T-cell (primary cell): Measurements from ENCODE around the gene AGO3. TPM values are rescaled to one million over a fixed set of nuclear protein-coding genes. Genes with fewer than 3 reads are reported as not detected.
A peak's percentile ranks its signal among the peaks of the same experiment; 100 is the strongest.

ENCODE experiments used
- ATAC-seq, 4 experiments: fragments of 200-7000 bp in 3 of 4; fragments of 150-1000 bp in 1 of 4; cut with Tn5 transposase; replicated peaks in 1 of 4; 1 replicate in 3 of 4; 2 replicates in 1 of 4; pipeline ENCODE4 v1.10.0; 2021; ENCODE audit warnings: moderate library complexity in 3 of 4, mild to moderate bottlenecking in 2 of 4, moderate number of reproducible peaks in 1 of 4
- CTCF ChIA-PET, 2 donors: fragments of 300-600 bp; sonication (Branson Sonifier 250); formaldehyde crosslinking; loops; one replicate each; lab custom pipeline; 2022; ENCODE audit warnings: antibody characterized with exemption in 2 of 2; lab: Charles Lee
- POLR2A ChIA-PET, 2 donors: fragments of 300-600 bp; sonication (Branson Sonifier 250); formaldehyde crosslinking; loops; one replicate each; lab custom pipeline; 2022; ENCODE audit warnings: antibody characterized with exemption in 2 of 2; lab: Charles Lee
- DNase-seq, 35 experiments: peaks; one replicate each; pipeline versions ENCODE4 v3.0.0 to v3.0.0-alpha.2; 2013 to 2023
- H3K27ac ChIP-seq: one replicate; pipeline ENCODE4 v1.5.1; 2013; ENCODE audit warnings: low read length
- H3K27me3 ChIP-seq, 2 experiments: replicated peaks in 1 of 2; 1 replicate in 1 of 2; 2 replicates in 1 of 2; pipeline versions ENCODE4 v1.6.1 to v1.7.0; 2013; ENCODE audit warnings: low read length in 1 of 2, mixed read lengths in 1 of 2; ENCODE audit not compliant: control insufficient read depth in 2 of 2, insufficient read depth in 2 of 2; ENCODE audit errors: extremely low read depth in 1 of 2
- H3K36me3 ChIP-seq, 2 donors: 1 replicate in 1 of 2; 2 replicates in 1 of 2; pipeline versions ENCODE4 v1.6.1 to v1.7.0; 2013; ENCODE audit warnings: low read length in 1 of 2; ENCODE audit not compliant: control insufficient read depth in 2 of 2, insufficient read depth in 1 of 2; ENCODE audit errors: extremely low read depth in 1 of 2
- H3K4me1 ChIP-seq, 2 experiments: 1 replicate in 1 of 2; 2 replicates in 1 of 2; pipeline versions ENCODE4 v1.6.1 to v1.7.0; 2013; ENCODE audit warnings: low read length in 2 of 2, mixed read lengths in 1 of 2; ENCODE audit not compliant: insufficient read depth in 2 of 2, control insufficient read depth in 1 of 2; ENCODE audit errors: extremely low read depth in 1 of 2
- H3K4me3 ChIP-seq, 2 donors: 1 replicate in 1 of 2; 2 replicates in 1 of 2; pipeline versions ENCODE4 v1.5.1 to v1.7.0; 2013; ENCODE audit warnings: mild to moderate bottlenecking in 2 of 2, low read length in 1 of 2, moderate library complexity in 1 of 2; ENCODE audit not compliant: control insufficient read depth in 1 of 2; ENCODE audit errors: extremely low read depth in 1 of 2
- H3K9me3 ChIP-seq: 2 replicates; pipeline ENCODE4 v1.7.0; 2013
- H3K27ac Mint-ChIP-seq, 2 donors: one replicate each; pipeline ENCODE4 v1.8.0; 2020 to 2021; ENCODE audit warnings: mild to moderate bottlenecking in 2 of 2, mixed read lengths in 2 of 2
- H3K27me3 Mint-ChIP-seq, 2 donors: one replicate each; pipeline ENCODE4 v1.8.0; 2021 to 2022; ENCODE audit warnings: mixed read lengths in 2 of 2
- H3K36me3 Mint-ChIP-seq: one replicate; pipeline ENCODE4 v1.8.0; 2021; ENCODE audit warnings: mixed read lengths
- H3K4me1 Mint-ChIP-seq, 3 donors: one replicate each; pipeline ENCODE4 v1.8.0; 2020 to 2022; ENCODE audit warnings: mixed read lengths in 3 of 3, mild to moderate bottlenecking in 1 of 3
- H3K4me3 Mint-ChIP-seq, 3 donors: one replicate each; pipeline ENCODE4 v1.8.0; 2020 to 2022; ENCODE audit warnings: mild to moderate bottlenecking in 3 of 3, mixed read lengths in 3 of 3, moderate library complexity in 3 of 3
- H3K9me3 Mint-ChIP-seq, 3 donors: one replicate each; pipeline ENCODE4 v1.8.0; 2020 to 2022; ENCODE audit warnings: mixed read lengths in 3 of 3
- WGBS: methylation state at CpG from one replicate; pipeline ENCODE4 v1.1.5; 2013; ENCODE audit warnings: missing lambda C conversion rate; ENCODE audit not compliant: insufficient coverage; 5-methylcytosine and 5-hydroxymethylcytosine counted together
- total RNA-seq, 35 experiments: library from RNA in 6 of 35; stranded (reverse) in 6 of 35; fragments of 120-200 nt in 1 of 35; gene quantifications; one replicate each; pipeline versions ENCODE4 v1.2.1 to v1.2.4 and lab custom pipeline; 2013 to 2026

The AGO3 gene
- total RNA-seq (10 to 100 TPM; 33.4 to 44.0 (median 37.5) TPM), total RNA-seq (lab: John Stamatoyannopoulos, UW) (53.2 to 143 (median 91.6) reads per million in 29 experiments)
- 36.4 TPM for total RNA-seq (2013)

DNA sequence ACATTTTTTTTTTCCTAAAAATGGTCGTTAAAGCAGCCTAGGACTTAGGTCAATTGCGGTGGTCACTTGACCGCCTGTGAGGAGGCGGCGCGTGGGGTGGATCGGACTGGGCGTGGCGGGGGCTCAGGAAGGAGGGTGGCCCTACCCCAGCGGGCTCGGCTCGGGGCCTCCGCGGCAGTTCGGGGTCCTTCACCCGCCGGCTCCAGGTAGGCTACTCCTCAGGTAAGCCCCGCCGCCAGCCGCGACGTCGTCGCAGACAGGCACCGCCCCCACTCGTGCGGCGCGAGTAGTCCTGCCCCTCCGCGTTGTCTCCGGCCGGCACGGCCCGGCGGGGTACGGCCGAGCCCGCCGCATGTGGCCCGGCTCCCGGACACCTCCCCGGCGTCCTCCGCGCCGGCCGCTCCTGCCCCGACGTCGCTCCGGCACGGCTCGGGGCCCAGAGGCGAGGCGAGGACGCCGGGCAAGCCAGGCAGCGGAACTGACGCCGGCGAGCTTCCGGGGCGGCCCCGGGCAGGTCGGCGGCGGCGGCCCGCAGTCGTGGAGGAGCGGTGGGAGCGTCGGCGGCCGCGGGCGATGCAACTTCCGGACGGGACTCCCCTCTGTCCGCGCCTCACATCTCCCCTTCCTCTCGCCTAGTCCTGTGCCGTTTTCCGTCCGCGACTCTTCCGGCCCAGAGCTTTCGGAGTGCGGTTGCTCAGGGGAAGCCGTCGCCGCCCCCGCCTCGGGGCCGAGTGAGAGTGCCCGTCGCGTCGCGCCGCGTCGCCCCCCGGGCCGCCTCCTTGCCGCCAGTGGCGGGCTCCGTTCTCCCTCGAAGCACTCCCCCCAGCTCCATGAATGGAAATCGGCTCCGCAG is at the start of gene AGO3:
Gene AGO3 (plus strand): TSS at position 513 of the 853 bp plus-strand sequence. CDS start 322 bp downstream, at position 835.
- no peaks in the 10 kb centered on the region for H3K36me3 Mint-ChIP-seq
- H3K36me3 ChIP-seq = no peaks in the 10 kb centered on the region
- POLR2A ChIA-PET = no interaction called here
- peak within 1 kb of the TSS; percentile 94 to 96 for H3K27ac Mint-ChIP-seq
- no peaks in the 10 kb centered on the region for H3K27me3 ChIP-seq
- H3K4me1 ChIP-seq = peaks cover 11 to 15% of the 10 kb centered on the region in 2 experiments
- ATAC-seq = peak; percentile 89 to 91 (median 89)
- peak within 1 kb of the TSS; percentile 70 to 78 for H3K4me3 ChIP-seq
- no peaks in the 10 kb centered on the region for H3K9me3 Mint-ChIP-seq
- DNase-seq = peak; percentile 69 to 95 (median 82)
- H3K27me3 Mint-ChIP-seq = no peaks in the 10 kb centered on the region
- peaks cover 28 to 35% (median 32%) of the 10 kb centered on the region in 3 donors for H3K4me1 Mint-ChIP-seq
- CTCF ChIA-PET = interaction anchor here in 1 of 2 donors (0.6 to 2.0 kb wide), 3 partner anchors 14 to 48 kb away, joined by 3 to 7 read pairs (median 3); partner anchors contain the start of gene AGO1
- no peaks in the 10 kb centered on the region for H3K9me3 ChIP-seq
- under 1% methylated on average over 111 of the region's 112 CpGs for WGBS
- peak within 1 kb of the TSS; percentile 89 to 93 (median 91) for H3K4me3 Mint-ChIP-seq
- peak within 1 kb of the TSS; percentile 89 for H3K27ac ChIP-seq

DNA sequence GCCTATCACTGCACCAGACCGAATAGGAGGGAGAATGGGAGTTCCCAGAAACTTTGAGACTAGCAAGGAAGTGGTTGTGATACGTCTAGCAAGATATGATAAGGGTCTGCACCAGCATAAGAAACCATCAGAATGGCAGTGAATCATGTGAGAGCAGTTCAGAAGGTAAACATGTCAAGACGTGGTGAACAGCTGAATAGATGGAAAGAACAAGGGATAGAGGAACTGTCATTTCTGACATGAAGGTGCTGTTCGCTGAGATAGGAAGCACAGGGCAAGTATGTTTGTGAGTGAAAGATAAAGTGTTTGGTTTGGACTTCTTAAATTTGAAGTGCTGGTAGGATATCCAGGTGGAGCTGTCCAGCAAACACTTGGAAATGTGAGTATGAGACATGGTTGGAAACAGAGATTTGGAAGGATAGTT is 49.0 kb upstream of the AGO3 start:
- peaks cover 0 to 1% of the 10 kb centered on the region in 2 donors for H3K27me3 Mint-ChIP-seq
- WGBS = 35% methylated on average over 4 of the region's 4 CpGs
- H3K4me1 Mint-ChIP-seq = peaks cover 38 to 44% (median 44%) of the 10 kb centered on the region in 3 donors
- no peaks in the 10 kb centered on the region for H3K36me3 Mint-ChIP-seq
- no peak for DNase-seq
- Histone ChIP-seq H3K27me3 (peaks cover 0 to 5% of the 10 kb centered on the region in 2 experiments), H3K27ac (no peak overlapping the region), H3K36me3 (no peaks in the 10 kb centered on the region), H3K4me3 (no peak overlapping the region), H3K9me3 (no peaks in the 10 kb centered on the region), H3K4me1 (peaks cover 5 to 31% of the 10 kb centered on the region in 2 experiments)
- peak overlapping the region; percentile 90 to 92 (median 90) for H3K4me3 Mint-ChIP-seq
- ChIA-PET CTCF (interaction anchor here (0.5 to 0.6 kb wide), 2 partner anchors 19 to 683 kb away, joined by 3 to 4 read pairs; no protein-coding TSS in a partner anchor), POLR2A (no interaction called here)
- ATAC-seq = no peak
- H3K9me3 Mint-ChIP-seq = no peaks in the 10 kb centered on the region
- H3K27ac Mint-ChIP-seq = no peak overlapping the region

- H3K27ac ChIP-seq = no peak overlapping the region
- POLR2A ChIA-PET = interaction anchor here (0.6 kb wide), 2 partner anchors 9 to 10 kb away, joined by 3 read pairs; no protein-coding TSS in a partner anchor
- peak overlapping the region; percentile 21 to 48 for H3K27ac Mint-ChIP-seq
- H3K4me3 ChIP-seq = peak overlapping the region; percentile 7 to 24
- H3K27me3 Mint-ChIP-seq = peaks cover 0 to 1% of the 10 kb centered on the region in 2 donors
- H3K9me3 ChIP-seq = no peaks in the 10 kb centered on the region
- peaks cover 0 to 5% of the 10 kb centered on the region in 2 experiments for H3K27me3 ChIP-seq
- no peaks in the 10 kb centered on the region for H3K9me3 Mint-ChIP-seq
- peaks cover 44 to 51% (median 51%) of the 10 kb centered on the region in 3 donors for H3K4me1 Mint-ChIP-seq
- CTCF ChIA-PET = interaction anchor here in 1 of 2 donors (0.8 to 1.0 kb wide), 2 partner anchors 48 to 267 kb away, joined by 5 to 7 read pairs; partner anchors contain the start of gene AGO3
- H3K4me1 ChIP-seq = peaks cover 5 to 33% of the 10 kb centered on the region in 2 experiments
- WGBS = 87% methylated on average over 11 of the region's 16 CpGs
- H3K4me3 Mint-ChIP-seq = peak overlapping the region; percentile 90 to 92 (median 90)
- no peaks in the 10 kb centered on the region for H3K36me3 Mint-ChIP-seq
- ATAC-seq (no peak), DNase-seq (peak in 1 of 35 experiments; percentile 16)
- H3K36me3 ChIP-seq = no peaks in the 10 kb centered on the region
These were observed 48.3 kb upstream of the AGO3 start for GRCh38 chr1:35882586-35882944.

DNA sequence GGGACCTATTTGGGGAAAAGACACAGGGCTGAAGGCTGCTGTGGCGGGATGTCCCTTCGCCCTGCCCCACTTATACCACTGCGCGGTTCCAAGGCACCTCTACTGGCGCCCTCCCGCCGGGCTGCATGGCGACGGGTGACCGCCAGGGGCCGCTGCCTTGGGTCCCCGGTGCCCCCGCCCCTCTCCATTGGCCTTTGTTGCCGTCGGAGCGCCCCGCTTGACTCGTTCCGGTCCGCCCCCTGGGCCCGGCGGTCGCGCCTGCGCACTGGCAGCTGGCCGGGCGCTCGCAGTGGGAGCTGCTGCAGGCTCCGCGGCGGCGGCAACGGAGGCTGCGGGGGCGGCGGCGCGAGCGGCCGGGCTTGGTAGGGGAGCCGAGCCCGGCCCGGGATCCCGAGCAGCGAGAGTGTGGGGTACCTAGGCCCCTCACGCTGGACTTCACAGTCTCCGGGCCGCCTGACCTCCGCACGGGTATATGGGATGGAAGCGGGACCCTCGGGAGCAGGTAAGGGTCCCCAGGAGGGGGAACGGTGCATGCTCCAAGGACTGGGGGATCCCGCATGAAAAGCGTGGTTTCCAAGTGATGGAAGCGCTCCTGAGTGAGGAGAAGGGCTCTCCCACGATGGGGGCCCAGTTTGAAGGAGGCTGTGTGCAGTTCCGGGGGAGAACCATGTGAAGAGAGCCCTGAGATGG is 47.8 kb upstream of the AGO3 start, which contains the start of gene AGO1:
Gene AGO1 (plus strand): TSS at position 265 of the 690 bp plus-strand sequence. CDS start 213 bp downstream, at position 478.
- H3K9me3 Mint-ChIP-seq = no peaks in the 10 kb centered on the region
- peak within 1 kb of the TSS; percentile 90 to 92 (median 90) for H3K4me3 Mint-ChIP-seq
- H3K27ac Mint-ChIP-seq = peak within 1 kb of the TSS; percentile 52 to 87
- H3K4me1 Mint-ChIP-seq = peaks cover 48 to 55% (median 55%) of the 10 kb centered on the region in 3 donors
- under 1% methylated on average over 55 of the region's 58 CpGs for WGBS
- H3K27me3 Mint-ChIP-seq = peaks cover 0 to 1% of the 10 kb centered on the region in 2 donors
- no peaks in the 10 kb centered on the region for H3K36me3 Mint-ChIP-seq
- Histone ChIP-seq H3K4me1 (peaks cover 5 to 33% of the 10 kb centered on the region in 2 experiments), H3K27ac (peak within 1 kb of the TSS; percentile 54), H3K4me3 (peak within 1 kb of the TSS; percentile 95 to 98), H3K9me3 (no peaks in the 10 kb centered on the region), H3K36me3 (no peaks in the 10 kb centered on the region), H3K27me3 (peaks cover 0 to 5% of the 10 kb centered on the region in 2 experiments)
- ChIA-PET POLR2A (interaction anchor here (0.6 kb wide), 4 partner anchors 9 to 345 kb away, joined by 3 read pairs; no protein-coding TSS in a partner anchor), CTCF (interaction anchor here (0.6 to 1.0 kb wide), 8 partner anchors 10 to 267 kb away, joined by 3 to 9 read pairs (median 4); partner anchors contain the start of genes AGO3 (in 1 of the 2) and CLSPN (in 1 of the 2))
- DNase-seq (peak; percentile 92 to 98 (median 96)), ATAC-seq (peak; percentile 90 to 99 (median 94))

- Mint-ChIP-seq H3K36me3 (peaks cover 3% of the 10 kb centered on the region), H3K27me3 (peaks cover 0 to 1% of the 10 kb centered on the region in 2 donors), H3K9me3 (no peaks in the 10 kb centered on the region), H3K4me3 (peak overlapping the region; percentile 90 to 92 (median 90)), H3K27ac (peak overlapping the region; percentile 52 to 87), H3K4me1 (peaks cover 48 to 58% (median 55%) of the 10 kb centered on the region in 3 donors)
- peaks cover 5 to 33% of the 10 kb centered on the region in 2 experiments for H3K4me1 ChIP-seq
- H3K36me3 ChIP-seq = peaks cover 3 to 5% of the 10 kb centered on the region in 2 donors
- H3K27ac ChIP-seq = peak overlapping the region; percentile 54
- WGBS = under 1% methylated on average over 20 of the region's 29 CpGs
- ChIA-PET CTCF (interaction anchor here (0.6 to 1.0 kb wide), 7 partner anchors 10 to 114 kb away, joined by 3 to 9 read pairs (median 3); partner anchors contain the start of genes AGO3 (in 1 of the 2) and CLSPN (in 1 of the 2)), POLR2A (interaction anchor here in 1 of 2 donors (0.6 kb wide), 2 partner anchors 339 to 345 kb away, joined by 3 read pairs; no protein-coding TSS in a partner anchor)
- DNase-seq (peak in 26 of 35 experiments; percentile 3 to 61 (median 22)), ATAC-seq (peak in 2 of 4 experiments; percentile 6 to 22)
- peak overlapping the region; percentile 95 to 98 for H3K4me3 ChIP-seq
- peaks cover 0 to 5% of the 10 kb centered on the region in 2 experiments for H3K27me3 ChIP-seq
- no peaks in the 10 kb centered on the region for H3K9me3 ChIP-seq
These were observed 47.2 kb upstream of the AGO3 start for GRCh38 chr1:35883635-35884101.
